Testis (tissue), 3 donors: Measurements from ENCODE around the gene CNNM1. TPM values are rescaled to one million over a fixed set of nuclear protein-coding genes. Genes with fewer than 3 reads are reported as not detected.

Source experiments
- DNase-seq: peaks from one replicate; pipeline ENCODE4 v3.0.0-alpha.2; 2019
- H3K27ac ChIP-seq, 2 donors: fragments of 200-600 bp; sonication (generic); one replicate each; pipeline ENCODE4 v1.5.1; 2019
- H3K27me3 ChIP-seq: fragments of 200-600 bp; sonication (generic); one replicate; pipeline ENCODE4 v1.5.1; 2019
- H3K36me3 ChIP-seq: fragments of 200-600 bp; sonication (generic); one replicate; pipeline ENCODE4 v1.5.1; 2017; ENCODE audit warnings: low read depth; ENCODE audit errors: missing control alignments
- H3K4me1 ChIP-seq: fragments of 200-600 bp; sonication (generic); one replicate; pipeline ENCODE4 v1.5.1; 2019
- H3K4me3 ChIP-seq, 2 donors: fragments of 200-600 bp; sonication (generic); one replicate each; pipeline ENCODE4 v1.5.1; 2017 to 2019
- H3K9me3 ChIP-seq: fragments of 200-600 bp; sonication (generic); one replicate; pipeline ENCODE4 v1.5.1; 2017
- CTCF ChIP-seq, 3 experiments: fragments of 450-650 bp in 2 of 3; fragments of 200-600 bp in 1 of 3; sonication (generic) in 1 of 3; IDR thresholded peaks; one replicate each; pipeline ENCODE4 v1.5.1; 2016 to 2019; ENCODE audit warnings: antibody characterized with exemption in 3 of 3, mild to moderate bottlenecking in 2 of 3, moderate library complexity in 1 of 3
- POLR2A ChIP-seq: fragments of 450-650 bp; IDR thresholded peaks from one replicate; pipeline ENCODE4 v1.6.1; 2017; ENCODE audit warnings: antibody characterized with exemption, mild to moderate bottlenecking, moderate library complexity
- WGBS, 2 donors: methylation state at CpG; one replicate each; pipeline ENCODE4 v1.1.5; 2018; 5-methylcytosine and 5-hydroxymethylcytosine counted together
- intact Hi-C: fragments of 100-400 bp; cut with DNase I; formaldehyde crosslinking; loops from one replicate; pipeline ENCODE4 v1.15.1; 2023; ENCODE audit warnings: low total_unique reads
- polyA plus RNA-seq: library from polyadenylated mRNA; stranded (reverse); fragments of 350-450 nt; fragmentation: Illumina TruSeq; extraction: RNeasy Lipid Tissue Mini Kit (QIAGEN cat#74804); gene quantifications from one replicate; pipeline ENCODE4 v1.2.3, GENCODE V29; 2014; ENCODE audit warnings: low read depth, low replicate concordance; ENCODE audit not compliant: insufficient read depth
- total RNA-seq, 2 donors: library from RNA; depleted of rRNA; stranded (reverse); fragments of >200 nt; gene quantifications; one replicate each; pipeline ENCODE4 v1.2.3, GENCODE V29; 2016

CNNM1 gene
- total and polyA plus RNA-seq, 3 donors from 2014 or later, result 29.0 to 53.8 (median 51.9) TPM

GRCh38 chr10:99330347-99330924 is 1.3 kb downstream of the CNNM1 start:
- Histone ChIP-seq H3K36me3 (no peaks in the 10 kb centered on the region), H3K4me1 (peaks cover 6% of the 10 kb centered on the region), H3K4me3 (peak overlapping the region; percentile 61 to 70), H3K9me3 (no peaks in the 10 kb centered on the region), H3K27ac (no peak overlapping the region), H3K27me3 (no peaks in the 10 kb centered on the region)
- intact Hi-C loops, result no loop called here
- TF ChIP-seq POLR2A (no peak), CTCF (IDR thresholded peaks at IDR 0.05) (no peak)
- DNase-seq, result peak; percentile 61
- 16 to 46% methylated on average over 11 to 44 of the region's 45 CpGs for WGBS, 2 donors

- no peak overlapping the region for H3K4me3 ChIP-seq
- H3K4me1 ChIP-seq, result peaks cover 6% of the 10 kb centered on the region
- H3K27me3 ChIP-seq, result no peaks in the 10 kb centered on the region
- no peaks in the 10 kb centered on the region for H3K36me3 ChIP-seq
- intact Hi-C loops, result no loop called here
- H3K9me3 ChIP-seq, result no peaks in the 10 kb centered on the region
- WGBS, 2 donors, result 60 to 63% methylated on average over 9 of the region's 9 CpGs
- no peak for TF ChIP-seq POLR2A
- TF ChIP-seq CTCF (IDR thresholded peaks at IDR 0.05), result no peak
- no peak overlapping the region for H3K27ac ChIP-seq
- DNase-seq, result peak; percentile 47
Observed at GRCh38 chr10:99331207-99331803, 2.1 kb downstream of the CNNM1 start.

GRCh38 chr10:99337311-99337811 is 8.2 kb downstream of the CNNM1 start:
- no peaks in the 10 kb centered on the region for H3K27me3 ChIP-seq
- intact Hi-C loops, result no loop called here
- no peaks in the 10 kb centered on the region for H3K9me3 ChIP-seq
- no peak for TF ChIP-seq POLR2A
- TF ChIP-seq CTCF (IDR thresholded peaks at IDR 0.05), result no peak
- DNase-seq, result peak; percentile 40
- H3K4me3 ChIP-seq, result no peak overlapping the region
- H3K27ac ChIP-seq, result no peak overlapping the region
- no peaks in the 10 kb centered on the region for H3K36me3 ChIP-seq
- H3K4me1 ChIP-seq, result peaks cover 4% of the 10 kb centered on the region
- WGBS, 2 donors, result 37 to 46% methylated on average over 2 of the region's 2 CpGs

- Histone ChIP-seq H3K4me3 (no peak overlapping the region), H3K27ac (no peak overlapping the region), H3K9me3 (no peaks in the 10 kb centered on the region), H3K36me3 (no peaks in the 10 kb centered on the region), H3K27me3 (no peaks in the 10 kb centered on the region), H3K4me1 (peaks cover 4% of the 10 kb centered on the region)
- intact Hi-C loops, result no loop called here
- no peak for DNase-seq
- no peak for TF ChIP-seq CTCF (IDR thresholded peaks at IDR 0.05)
- no peak for TF ChIP-seq POLR2A
Observed at GRCh38 chr10:99337901-99338300, 8.7 kb downstream of the CNNM1 start.

- Histone ChIP-seq H3K36me3 (no peaks in the 10 kb centered on the region), H3K4me3 (no peak overlapping the region), H3K27me3 (no peaks in the 10 kb centered on the region), H3K4me1 (peaks cover 4% of the 10 kb centered on the region), H3K9me3 (no peaks in the 10 kb centered on the region), H3K27ac (no peak overlapping the region)
- WGBS, 2 donors, result 63 to 78% methylated on average over 1 of the region's 1 CpG
- DNase-seq, result no peak
- TF ChIP-seq POLR2A (no peak), CTCF (IDR thresholded peaks at IDR 0.05) (no peak)
- intact Hi-C loops, result no loop called here
Observed at GRCh38 chr10:99339077-99339476, 9.9 kb downstream of the CNNM1 start.
